ENCODE results near the gene PRICKLE1. TPM values are rescaled to one million over a fixed set of nuclear protein-coding genes. Genes with fewer than 3 reads are reported as not detected.

The PRICKLE1 gene
- total and polyA plus RNA-seq, 2 of the 13 experiments (the other 11 are each of a cell fraction or from before 2014, with no cell fraction given) = not detected

GRCh38 chr12:42482748-42483520 is 106.6 kb downstream of the PRICKLE1 start (continued):
- TF ChIP-seq, protein P1, sequence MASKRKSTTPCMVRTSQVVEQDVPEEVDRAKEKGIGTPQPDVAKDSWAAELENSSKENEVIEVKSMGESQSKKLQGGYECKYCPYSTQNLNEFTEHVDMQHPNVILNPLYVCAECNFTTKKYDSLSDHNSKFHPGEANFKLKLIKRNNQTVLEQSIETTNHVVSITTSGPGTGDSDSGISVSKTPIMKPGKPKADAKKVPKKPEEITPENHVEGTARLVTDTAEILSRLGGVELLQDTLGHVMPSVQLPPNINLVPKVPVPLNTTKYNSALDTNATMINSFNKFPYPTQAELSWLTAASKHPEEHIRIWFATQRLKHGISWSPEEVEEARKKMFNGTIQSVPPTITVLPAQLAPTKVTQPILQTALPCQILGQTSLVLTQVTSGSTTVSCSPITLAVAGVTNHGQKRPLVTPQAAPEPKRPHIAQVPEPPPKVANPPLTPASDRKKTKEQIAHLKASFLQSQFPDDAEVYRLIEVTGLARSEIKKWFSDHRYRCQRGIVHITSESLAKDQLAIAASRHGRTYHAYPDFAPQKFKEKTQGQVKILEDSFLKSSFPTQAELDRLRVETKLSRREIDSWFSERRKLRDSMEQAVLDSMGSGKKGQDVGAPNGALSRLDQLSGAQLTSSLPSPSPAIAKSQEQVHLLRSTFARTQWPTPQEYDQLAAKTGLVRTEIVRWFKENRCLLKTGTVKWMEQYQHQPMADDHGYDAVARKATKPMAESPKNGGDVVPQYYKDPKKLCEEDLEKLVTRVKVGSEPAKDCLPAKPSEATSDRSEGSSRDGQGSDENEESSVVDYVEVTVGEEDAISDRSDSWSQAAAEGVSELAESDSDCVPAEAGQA (IDR thresholded peaks at IDR 0.05; ENCODE audit: low read depth) = no peak
- TF ChIP-seq, protein P1 (CRISPR knock-in tag; IDR thresholded peaks at IDR 0.05; ENCODE audit: borderline replicate concordance) = no peak
- no peak for TF ChIP-seq ZNF605 (CRISPR knock-in tag; IDR thresholded peaks at IDR 0.05)
- TF ChIP-seq PLRG1 (conservative IDR thresholded peaks at IDR 0.05) = no peak
- TF ChIP-seq IRF2 (CRISPR knock-in tag; IDR thresholded peaks at IDR 0.05) = no peak
- no peak for TF ChIP-seq ZNF34 (CRISPR knock-in tag; IDR thresholded peaks at IDR 0.05; ENCODE audit: borderline replicate concordance)
- no peak for TF ChIP-seq NFIC (IDR thresholded peaks at IDR 0.05; ENCODE audit: low read length)
- no peak for TF ChIP-seq ARNT2 (CRISPR knock-in tag; IDR thresholded peaks at IDR 0.05; ENCODE audit: low read depth)
- no peak for TF ChIP-seq ZNF569 (CRISPR knock-in tag; IDR thresholded peaks at IDR 0.05; ENCODE audit: borderline replicate concordance)
- no peak for TF ChIP-seq ATF7 (IDR thresholded peaks at IDR 0.05)
- no peak for TF ChIP-seq ATF7 (CRISPR knock-in tag; IDR thresholded peaks at IDR 0.05)
- TF ChIP-seq JUNB (CRISPR knock-in tag; IDR thresholded peaks at IDR 0.05; ENCODE audit: borderline replicate concordance) = no peak
- no peak for TF ChIP-seq TAF15 (IDR thresholded peaks at IDR 0.05; ENCODE audit: low read depth, low read length, poor library complexity, severe bottlenecking)
- TF ChIP-seq ZNF251 (CRISPR knock-in tag; IDR thresholded peaks at IDR 0.05) = no peak
- no peak for TF ChIP-seq ARHGAP35 (CRISPR knock-in tag; IDR thresholded peaks at IDR 0.05; ENCODE audit: borderline replicate concordance)
- no peak for TF ChIP-seq ZNF704 (CRISPR knock-in tag; IDR thresholded peaks at IDR 0.05; ENCODE audit: borderline replicate concordance)
- no peak; the same call in 1 of the 2 replicates for TF ChIP-seq ZNF768 (CRISPR knock-in tag; IDR thresholded peaks at IDR 0.05)
- TF ChIP-seq MIER2 (CRISPR knock-in tag; IDR thresholded peaks at IDR 0.05) = no peak
- no peak for TF ChIP-seq LCORL (IDR thresholded peaks at IDR 0.05)
- TF ChIP-seq LCORL (CRISPR knock-in tag; IDR thresholded peaks at IDR 0.05) = 0 out of 2 replicates have a peak, but pooled peaks have one; percentile 32
- no peak for TF ChIP-seq TBX3 (IDR thresholded peaks at IDR 0.05; ENCODE audit: borderline replicate concordance)
- peak; percentile 38; the same call in 1 of the 2 replicates for TF ChIP-seq ZFY (CRISPR knock-in tag; IDR thresholded peaks at IDR 0.05)
- TF ChIP-seq ZNF367 (CRISPR knock-in tag; IDR thresholded peaks at IDR 0.05; ENCODE audit: borderline replicate concordance) = no peak
- no peak for TF ChIP-seq ZNF614 (CRISPR knock-in tag; IDR thresholded peaks at IDR 0.05; ENCODE audit: borderline replicate concordance)
- TF ChIP-seq TOPORS (CRISPR knock-in tag; IDR thresholded peaks at IDR 0.05) = 0 out of 2 replicates have a peak, but pooled peaks have one; percentile 51
- no peak for TF ChIP-seq JDP2 (CRISPR knock-in tag; IDR thresholded peaks at IDR 0.05; ENCODE audit: borderline replicate concordance)
